Liver (tissue), 9 donors: Measurements from ENCODE around the gene EEF1AKMT2. TPM values are rescaled to one million over a fixed set of nuclear protein-coding genes. Genes with fewer than 3 reads are reported as not detected.
A peak's percentile ranks its signal among the peaks of the same experiment; 100 is the strongest.

ENCODE experiments used
- DNase-seq: peaks from one replicate; pipeline ENCODE4 v3.0.0-alpha.2; 2017; ENCODE audit warnings: low spot score
- H3K27ac ChIP-seq, 2 donors: one replicate each; pipeline ENCODE4 v1.7.0; 2013; ENCODE audit warnings: inconsistent platforms in 2 of 2, low read length in 2 of 2, control low read depth in 1 of 2, low read depth in 1 of 2, mild to moderate bottlenecking in 1 of 2
- H3K27me3 ChIP-seq, 4 donors: one replicate each; pipeline versions ENCODE4 v1.6.1 to v1.7.0; 2013; ENCODE audit warnings: low read length in 3 of 4, inconsistent platforms in 1 of 4, mild to moderate bottlenecking in 1 of 4, moderate library complexity in 1 of 4; ENCODE audit not compliant: control insufficient read depth in 4 of 4, insufficient read depth in 4 of 4
- H3K36me3 ChIP-seq, 4 donors: one replicate each; pipeline versions ENCODE4 v1.6.1 to v1.7.0; 2013; ENCODE audit warnings: low read length in 3 of 4, mild to moderate bottlenecking in 3 of 4, low read depth in 1 of 4, moderate library complexity in 1 of 4; ENCODE audit not compliant: control insufficient read depth in 4 of 4, insufficient read depth in 3 of 4
- H3K4me1 ChIP-seq, 4 donors: one replicate each; pipeline versions ENCODE4 v1.6.1 to v1.7.0; 2013; ENCODE audit warnings: low read length in 3 of 4, mild to moderate bottlenecking in 3 of 4, moderate library complexity in 1 of 4; ENCODE audit not compliant: control insufficient read depth in 4 of 4, insufficient read depth in 4 of 4
- H3K4me3 ChIP-seq, 3 donors: one replicate each; pipeline versions ENCODE4 v1.6.1 to v1.7.0; 2013; ENCODE audit warnings: low read length in 3 of 3, control low read depth in 1 of 3, low read depth in 1 of 3, mild to moderate bottlenecking in 1 of 3
- H3K9ac ChIP-seq, 2 donors: one replicate each; pipeline ENCODE4 v1.7.0; 2013; ENCODE audit warnings: low read length in 2 of 2, mild to moderate bottlenecking in 2 of 2, moderate library complexity in 2 of 2, control low read depth in 1 of 2, low read depth in 1 of 2
- H3K9me3 ChIP-seq, 4 donors: one replicate each; pipeline versions ENCODE4 v1.6.1 to v1.7.0; 2013; ENCODE audit warnings: low read length in 3 of 4; ENCODE audit not compliant: control insufficient read depth in 4 of 4
- ATF3 ChIP-seq: IDR thresholded peaks from 2 replicates; pipeline ENCODE4 v1.6.1; 2016; ENCODE audit warnings: antibody characterized with exemption
- CTCF ChIP-seq: fragments of 150-350 bp; IDR thresholded peaks from 2 replicates; pipeline ENCODE4 v1.5.1; 2017; ENCODE audit warnings: improper control_type of control experiment, low read depth, low read length; ENCODE audit not compliant: missing input control
- EGR1 ChIP-seq, 2 donors: IDR thresholded peaks; 2 replicates each; pipeline ENCODE4 v1.6.1; 2016 to 2018; ENCODE audit warnings: antibody characterized with exemption in 2 of 2, low read depth in 2 of 2
- FOXA1 ChIP-seq: IDR thresholded peaks from 2 replicates; pipeline ENCODE4 v1.6.1; 2016; ENCODE audit warnings: antibody characterized with exemption
- FOXA2 ChIP-seq: IDR thresholded peaks from 2 replicates; pipeline ENCODE4 v1.6.1; 2016; ENCODE audit warnings: antibody characterized with exemption
- HNF4A ChIP-seq, 2 donors: conservative IDR thresholded peaks; 2 replicates each; pipeline ENCODE4 v1.6.1; 2016; ENCODE audit warnings: antibody characterized with exemption in 2 of 2, mild to moderate bottlenecking in 2 of 2
- JUND ChIP-seq, 2 donors: IDR thresholded peaks; 2 replicates each; pipeline ENCODE4 v1.6.1; 2016; ENCODE audit warnings: antibody characterized with exemption in 2 of 2
- NR2F2 ChIP-seq: IDR thresholded peaks from 2 replicates; pipeline ENCODE4 v1.6.1; 2016; ENCODE audit warnings: antibody characterized with exemption
- RAD21 ChIP-seq, 2 donors: IDR thresholded peaks; 2 replicates each; pipeline ENCODE4 v1.6.1; 2016; ENCODE audit warnings: antibody characterized with exemption in 2 of 2, mild to moderate bottlenecking in 2 of 2
- SP1 ChIP-seq: IDR thresholded peaks from 2 replicates; pipeline ENCODE4 v1.6.1; 2018; ENCODE audit warnings: antibody characterized with exemption, mild to moderate bottlenecking
- TAF1 ChIP-seq: conservative IDR thresholded peaks from 2 replicates; pipeline ENCODE4 v1.6.1; 2016; ENCODE audit warnings: antibody characterized with exemption, mild to moderate bottlenecking
- YY1 ChIP-seq: IDR thresholded peaks from 2 replicates; pipeline ENCODE4 v1.6.1; 2016; ENCODE audit warnings: antibody characterized with exemption, mild to moderate bottlenecking
- ZBTB33 ChIP-seq: IDR thresholded peaks from 2 replicates; pipeline ENCODE4 v1.6.1; 2016; ENCODE audit warnings: antibody characterized with exemption
- WGBS: extraction: QIAGEN DNeasy Blood & Tissue Kit; methylation state at CpG from one replicate; pipeline ENCODE4 v1.1.7; 2013; 5-methylcytosine and 5-hydroxymethylcytosine counted together
- polyA plus RNA-seq, 2 donors: library from polyadenylated mRNA; stranded (reverse) in 1 of 2; unstranded in 1 of 2; fragments of 200-250 nt in 1 of 2; fragments of >200 nt in 1 of 2; fragmentation: Nextera tagmentation in 1 of 2; extraction: Ambion mirVana in 1 of 2; gene quantifications; one replicate each; pipeline versions ENCODE4 v1.2.1 to v1.2.3, GENCODE V29; 2013 to 2015
- total RNA-seq, 2 donors: library from RNA; depleted of rRNA; stranded (reverse); fragments of >200 nt; gene quantifications; one replicate each; pipeline ENCODE4 v1.2.3, GENCODE V29; 2014
- donor health status: healthy.
- donor health status: healthy.
- donor health status: healthy.
- donor health status: healthy.
- donor health status: healthy.

The EEF1AKMT2 gene
- total and polyA plus RNA-seq, 4 donors = 5.9 to 12.7 (median 8.5) TPM

GRCh38 chr10:124744102-124745050 lies 47.3 kb downstream of the EEF1AKMT2 start, which contains the start of gene FAM53B:
TSS of gene FAM53B (minus strand) at chr10:124744378. CDS start at chr10:124706713, 37,665 bp downstream.
- no peaks in the 10 kb centered on the region for H3K9me3 ChIP-seq
- peak within 1 kb of the TSS; percentile 42 to 65 for H3K9ac ChIP-seq
- peak within 1 kb of the TSS; percentile 67 to 86 (median 72) for H3K4me3 ChIP-seq
- H3K27ac ChIP-seq = peak within 1 kb of the TSS; percentile 71 to 72
- peak in 1 of 2 donors; percentile 3 for TF ChIP-seq RAD21 (IDR thresholded peaks at IDR 0.05)
- TF ChIP-seq HNF4A (conservative IDR thresholded peaks at IDR 0.05) = no peak
- TF ChIP-seq SP1 = peak; percentile 51
- no peak for TF ChIP-seq TAF1
- TF ChIP-seq FOXA2 = peak; percentile 34
- TF ChIP-seq CTCF = peak; percentile 45
- TF ChIP-seq NR2F2 = peak; percentile 37
- peaks cover 5 to 44% (median 41%) of the 10 kb centered on the region in 4 donors for H3K4me1 ChIP-seq
- H3K27me3 ChIP-seq = no peaks in the 10 kb centered on the region
- DNase-seq = peak; percentile 83
- WGBS = under 1% methylated on average over 100 of the region's 100 CpGs
- peaks cover 0 to 3% (median 0%) of the 10 kb centered on the region in 4 donors for H3K36me3 ChIP-seq

GRCh38 chr10:124743191-124744101 lies 48.2 kb downstream of the EEF1AKMT2 start:
- Histone ChIP-seq H3K9ac (peak overlapping the region; percentile 42 to 65), H3K4me1 (peaks cover 5 to 49% (median 44%) of the 10 kb centered on the region in 4 donors), H3K27ac (peak overlapping the region; percentile 47 to 72), H3K36me3 (peaks cover 0 to 3% (median 0%) of the 10 kb centered on the region in 4 donors), H3K9me3 (no peaks in the 10 kb centered on the region), H3K27me3 (no peaks in the 10 kb centered on the region), H3K4me3 (peak overlapping the region; percentile 67 to 86 (median 72))
- WGBS = under 1% methylated on average over 101 of the region's 101 CpGs
- peak; percentile 59 for DNase-seq
- TF ChIP-seq EGR1 (IDR thresholded peaks at IDR 0.05; ENCODE audit: low read depth in 2 of 2) = no peak
- TF ChIP-seq YY1 = no peak
- no peak for TF ChIP-seq CTCF
- no peak for TF ChIP-seq ATF3
- TF ChIP-seq FOXA1 = no peak
- TF ChIP-seq HNF4A (conservative IDR thresholded peaks at IDR 0.05) = no peak
- TF ChIP-seq NR2F2 = no peak
- no peak for TF ChIP-seq ZBTB33
- no peak for TF ChIP-seq JUND (IDR thresholded peaks at IDR 0.05)
